HG03460 (cell line): ENCODE results near the gene MSRB2.
A peak's percentile ranks its signal among the peaks of the same experiment; 100 is the strongest.
"Not testable (repeated sequence)": the region's sequence is repeated elsewhere in the genome, so short reads cannot be mapped to it uniquely, and the experiment has no call there.

ENCODE experiments used
- ATAC-seq: cut with Tn5 transposase; IDR thresholded peaks from one replicate; pipeline ENCODE4 v1.9.1; 2021; ENCODE audit not compliant: unreplicated experiment

The MSRB2 gene

GRCh38 chr10:23070092-23070912 lies 25.1 kb upstream of the MSRB2 start:
- ATAC-seq = not testable (repeated sequence)

GRCh38 chr10:23070913-23071218 lies 24.5 kb upstream of the MSRB2 start:
- ATAC-seq = no peak

GRCh38 chr10:23072593-23072992 lies 22.8 kb upstream of the MSRB2 start:
- not testable (repeated sequence) for ATAC-seq

GRCh38 chr10:23073527-23073926 lies 21.9 kb upstream of the MSRB2 start:
- ATAC-seq = no peak

- no peak for ATAC-seq
Observed at GRCh38 chr10:23075672-23076071, 19.7 kb upstream of the MSRB2 start.

- ATAC-seq = no peak
Observed at GRCh38 chr10:23078114-23078513, 17.3 kb upstream of the MSRB2 start.

- no peak for ATAC-seq
Observed at GRCh38 chr10:23079700-23080099, 15.7 kb upstream of the MSRB2 start.

- ATAC-seq = no peak
Observed at GRCh38 chr10:23080262-23080661, 15.1 kb upstream of the MSRB2 start.

- no peak for ATAC-seq
Observed at GRCh38 chr10:23081221-23081750, 14.1 kb upstream of the MSRB2 start.

GRCh38 chr10:23081891-23082290 lies 13.5 kb upstream of the MSRB2 start:
- ATAC-seq = no peak

GRCh38 chr10:23088609-23089008 lies 6.8 kb upstream of the MSRB2 start:
- ATAC-seq = no peak

GRCh38 chr10:23094786-23095403 lies 484 bp upstream of the MSRB2 start:
- ATAC-seq = no peak

- peak; percentile 60 for ATAC-seq
Observed at GRCh38 chr10:23095966-23096801, 805 bp downstream of the MSRB2 start.

- ATAC-seq = no peak
Observed at GRCh38 chr10:23096802-23097549, 1.6 kb downstream of the MSRB2 start.

- no peak for ATAC-seq
Observed at GRCh38 chr10:23099079-23099478, 3.7 kb downstream of the MSRB2 start.

- no peak for ATAC-seq
Observed at GRCh38 chr10:23099816-23100215, 4.4 kb downstream of the MSRB2 start.

GRCh38 chr10:23100331-23101030 lies 5.1 kb downstream of the MSRB2 start:
- no peak for ATAC-seq

GRCh38 chr10:23106331-23107072 lies 11.1 kb downstream of the MSRB2 start:
- no peak for ATAC-seq

- ATAC-seq = no peak
Observed at GRCh38 chr10:23110722-23111516, 15.5 kb downstream of the MSRB2 start.
